K562 (cell line): Measurements from ENCODE around the gene PLXDC2. TPM values are rescaled to one million over a fixed set of nuclear protein-coding genes. Genes with fewer than 3 reads are reported as not detected.

ENCODE experiments used
- ATAC-seq: fragments of 200-7000 bp; cut with Tn5 transposase; 3 replicates; pipeline ENCODE4 v1.9.1; 2020; ENCODE audit warnings: moderate library complexity
- BruUV-seq: library from RNA; stranded (reverse); fragments of 400-500 nt; replicated peaks from 2 replicates; lab custom pipeline; 2021; lab: Mats Ljungman, UMichigan
- CTCF ChIA-PET: fragments of 300-600 bp; formaldehyde crosslinking; extraction: SDS; loops from one replicate; lab custom pipeline; 2021; ENCODE audit warnings: low intra/inter-chr PET ratio; lab: Yijun Ruan, JAX
- POLR2A ChIA-PET: fragments of 300-600, 350-650 bp; sonication (Branson Sonifier 250); formaldehyde crosslinking; extraction: SDS; loops from one replicate; lab custom pipeline; 2021; ENCODE audit warnings: antibody characterized with exemption, inconsistent platforms; lab: Yijun Ruan, JAX
- DNase-seq, 4 experiments: peaks; one replicate each; pipeline versions ENCODE4 v3.0.0 to v3.0.0-alpha.2; 2011 to 2018; ENCODE audit warnings: low spot score in 3 of 4, mixed read lengths in 3 of 4; ENCODE audit errors: extremely low read depth in 1 of 4
- FAIRE-seq: peaks from 2 replicates; lab custom pipeline; 2011; peaks lifted over from hg19 to GRCh38; lab: Jason Lieb, UNC
- H2AFZ ChIP-seq: 2 replicates; pipeline ENCODE4 v1.6.0; 2011; ENCODE audit warnings: low read depth, low read length, control low read depth, inconsistent platforms
- H3K27ac ChIP-seq: fragments of 200-600 bp; 3 replicates; pipeline ENCODE4 v1.8.0; 2011; ENCODE audit warnings: low read depth, mild to moderate bottlenecking, control low read depth, inconsistent platforms, low read length, moderate library complexity, mixed read lengths; ENCODE audit errors: extremely low read depth
- H3K27me3 ChIP-seq, 2 experiments: fragments of 300-600 bp in 1 of 2; 2 replicates in 1 of 2; 3 replicates in 1 of 2; pipeline versions ENCODE4 v1.6.0 to v1.8.0; 2011; ENCODE audit warnings: inconsistent platforms in 2 of 2, low read length in 2 of 2, mild to moderate bottlenecking in 1 of 2, mixed read lengths in 1 of 2, moderate library complexity in 1 of 2; ENCODE audit not compliant: control insufficient read depth in 2 of 2, insufficient read depth in 2 of 2
- H3K36me3 ChIP-seq: fragments of 300-600 bp; 3 replicates; pipeline ENCODE4 v1.8.0; 2011; ENCODE audit warnings: mild to moderate bottlenecking, low read length, inconsistent platforms; ENCODE audit not compliant: control insufficient read depth, insufficient read depth
- H3K4me1 ChIP-seq, 2 experiments: fragments of 200-600 bp in 1 of 2; replicated peaks in 1 of 2; 2 replicates in 1 of 2; 3 replicates in 1 of 2; pipeline versions ENCODE4 v1.5.1 to v1.8.0; 2011; ENCODE audit warnings: inconsistent platforms in 2 of 2, low read length in 2 of 2, mild to moderate bottlenecking in 1 of 2, mixed read lengths in 1 of 2, moderate library complexity in 1 of 2; ENCODE audit not compliant: control insufficient read depth in 2 of 2, insufficient read depth in 2 of 2
- H3K4me2 ChIP-seq: 2 replicates; pipeline ENCODE4 v1.6.1; 2011; ENCODE audit warnings: low read length, control low read depth, inconsistent platforms, mixed read lengths; ENCODE audit not compliant: insufficient read depth
- H3K4me3 ChIP-seq: fragments of 200-600 bp; sonication (generic), shearing (Covaris generic); 2 replicates; pipeline ENCODE4 v1.5.1; 2016; ENCODE audit warnings: control low read depth, inconsistent platforms
- H3K79me2 ChIP-seq: fragments of 200-600 bp; 3 replicates; pipeline ENCODE4 v1.8.0; 2011; ENCODE audit warnings: low read length, inconsistent platforms; ENCODE audit not compliant: control insufficient read depth, insufficient read depth
- H3K9ac ChIP-seq, 2 experiments: 2 replicates each; pipeline versions ENCODE4 v1.6.0 to v1.6.1; 2011; ENCODE audit warnings: low read depth in 2 of 2, low read length in 2 of 2, control low read depth in 1 of 2, inconsistent platforms in 1 of 2, mild to moderate bottlenecking in 1 of 2, mixed read lengths in 1 of 2; ENCODE audit not compliant: insufficient read depth in 1 of 2
- H3K9me1 ChIP-seq: one replicate; pipeline ENCODE4 v1.6.0; 2011; ENCODE audit warnings: inconsistent platforms, mild to moderate bottlenecking, low read length, moderate library complexity; ENCODE audit not compliant: control insufficient read depth, insufficient read depth
- H3K9me3 ChIP-seq: replicated peaks from 2 replicates; pipeline ENCODE4 v1.5.1; 2011; ENCODE audit warnings: low read depth, low read length, inconsistent platforms; ENCODE audit not compliant: control insufficient read depth, insufficient read depth
- H4K20me1 ChIP-seq: replicated peaks from 2 replicates; pipeline ENCODE4 v1.6.1; 2011; ENCODE audit warnings: low read length, inconsistent platforms, mixed read lengths; ENCODE audit not compliant: control insufficient read depth, insufficient read depth
- CBX2 ChIP-seq: fragments of 200-600 bp; sonication (generic); IDR thresholded peaks from one replicate; pipeline ENCODE4 v1.6.1; 2012; ENCODE audit warnings: mild to moderate bottlenecking, low read length, inconsistent platforms; ENCODE audit not compliant: insufficient read depth, poor library complexity, severe bottlenecking
- ILK ChIP-seq: fragments of 450-650 bp; IDR thresholded peaks from 2 replicates; pipeline ENCODE4 v1.6.1; 2016; ENCODE audit warnings: missing genetic modification characterization, low read depth, mild to moderate bottlenecking, missing compliant biosample characterization, moderate library complexity, borderline replicate concordance
- MAFG ChIP-seq: fragments of 450-650 bp; conservative IDR thresholded peaks from 2 replicates; pipeline ENCODE4 v1.6.1; 2016; ENCODE audit warnings: missing genetic modification characterization, missing compliant biosample characterization
- RAD51 ChIP-seq: fragments of 450-650 bp; IDR thresholded peaks from 2 replicates; pipeline ENCODE4 v1.7.1; 2016; ENCODE audit warnings: low read depth, mild to moderate bottlenecking, borderline replicate concordance
- SRSF1 ChIP-seq: fragments of 200-400 bp; formaldehyde crosslinking; IDR thresholded peaks from 2 replicates; pipeline ENCODE4 v1.6.1; 2017; ENCODE audit warnings: mild to moderate bottlenecking, low read depth, low read length, moderate library complexity
- TCFL5 ChIP-seq: fragments of 250-450 bp; sonication (Bioruptor Pico); conservative IDR thresholded peaks from 2 replicates; pipeline ENCODE4 v1.6.1; 2021; ENCODE audit warnings: mild to moderate bottlenecking, moderate library complexity, matching md5 sums
- TEAD1 ChIP-seq, 2 experiments: fragments of 450-650 bp in 1 of 2; sonication (generic) in 1 of 2; formaldehyde crosslinking; IDR thresholded peaks; 2 replicates each; pipeline versions ENCODE4 v1.4.0 to v1.8.0; 2020 to 2022; ENCODE audit warnings: mild to moderate bottlenecking in 2 of 2, missing genetic modification reagents in 1 of 2
- ZFPM2 ChIP-seq: fragments of 250-450 bp; sonication (Bioruptor Pico); IDR thresholded peaks from 2 replicates; pipeline ENCODE4 v1.5.1; 2022; ENCODE audit warnings: mild to moderate bottlenecking
- ZNF212 ChIP-seq: fragments of 450-650 bp; formaldehyde crosslinking; IDR thresholded peaks from 2 replicates; pipeline ENCODE4 v1.4.0; 2020; ENCODE audit warnings: mild to moderate bottlenecking
- ZNF280B ChIP-seq: fragments of 250-450 bp; sonication (Bioruptor Pico); IDR thresholded peaks from 2 replicates; pipeline ENCODE4 v1.5.1; 2021; ENCODE audit warnings: mild to moderate bottlenecking
- ZNF316 ChIP-seq: fragments of 450-650 bp; IDR thresholded peaks from 2 replicates; pipeline ENCODE4 v1.6.1; 2016
- ZNF444 ChIP-seq: fragments of 250-450 bp; sonication (Bioruptor Pico); IDR thresholded peaks from 2 replicates; pipeline ENCODE4 v1.4.0; 2020; ENCODE audit warnings: mild to moderate bottlenecking, moderate library complexity
- ZNF512 ChIP-seq: IDR thresholded peaks from 2 replicates; pipeline ENCODE4 v1.6.1; 2016; ENCODE audit warnings: missing genetic modification characterization, missing compliant biosample characterization
- ZNF551 ChIP-seq: fragments of 250-450 bp; sonication (Bioruptor Pico); IDR thresholded peaks from 2 replicates; pipeline ENCODE4 v1.5.0; 2021; ENCODE audit warnings: mild to moderate bottlenecking, moderate library complexity
- WGBS: fragments of 100-300 bp; shearing (Covaris generic); methylation state at CpG from one replicate; pipeline ENCODE4 v1.1.6; 2016; ENCODE audit warnings: low coverage, mixed read lengths; ENCODE audit not compliant: insufficient coverage; ENCODE audit errors: missing lambda C conversion rate; 5-methylcytosine and 5-hydroxymethylcytosine counted together
- in situ Hi-C: fragments of 300-500 bp; cut with MboI; formaldehyde crosslinking; loops from 4 replicates; pipeline ENCODE4 v1.15.0; 2018; ENCODE audit warnings: inconsistent platforms, mixed read lengths
- intact Hi-C: fragments of 100-400 bp; cut with micrococcal nuclease; formaldehyde crosslinking; loops from 2 replicates; pipeline ENCODE4 v1.14.2; 2022
- polyA plus RNA-seq, 8 experiments: library from polyadenylated mRNA; depleted of rRNA in 4 of 8; stranded (reverse) in 5 of 8; unstranded in 3 of 8; fragments of >200 nt; fragmentation: Nextera tagmentation in 2 of 8; fragmentation: Illumina TruSeq in 1 of 8; extraction: Ambion mirVana in 2 of 8; extraction: Trizol in 1 of 8; gene quantifications; 2 replicates each; pipeline versions ENCODE4 v1.2.1 to v1.2.3, GENCODE V29; 2011 to 2014; ENCODE audit warnings: inconsistent platforms in 1 of 8, missing spikeins in 1 of 8
- total RNA-seq, 7 experiments: library from RNA; depleted of rRNA in 6 of 7; stranded (reverse); fragments of >200 nt in 6 of 7; fragmentation: Illumina TruSeq in 2 of 7; extraction: Trizol in 2 of 7; gene quantifications; 2 replicates each; pipeline versions ENCODE4 v1.2.1 to v1.2.3, GENCODE V29; 2011 to 2021; ENCODE audit warnings: low replicate concordance in 1 of 7
- TF ChIP-seq, protein P1 (sequence below): sonication (generic); formaldehyde crosslinking; IDR thresholded peaks from 2 replicates; pipeline ENCODE4 v1.8.0; 2022; ENCODE audit warnings: mild to moderate bottlenecking, low read depth, missing genetic modification reagents
- TF ChIP-seq, protein P2 (sequence below): fragments of 450-650 bp; IDR thresholded peaks from 2 replicates; pipeline ENCODE4 v1.6.1; 2016; ENCODE audit warnings: low read depth, mild to moderate bottlenecking, moderate library complexity
- TF ChIP-seq, protein P3 (sequence below): fragments of 250-450 bp; sonication (Bioruptor Pico); IDR thresholded peaks from 2 replicates; pipeline ENCODE4 v1.8.0; 2021; ENCODE audit warnings: mild to moderate bottlenecking, moderate library complexity

The PLXDC2 gene
- total and polyA plus RNA-seq, 9 of the 15 experiments (the other 6 are each of a cell fraction or from before 2014, with no cell fraction given), result 0.01 to 0.33 (median 0.10) TPM; not detected in 3

DNA sequence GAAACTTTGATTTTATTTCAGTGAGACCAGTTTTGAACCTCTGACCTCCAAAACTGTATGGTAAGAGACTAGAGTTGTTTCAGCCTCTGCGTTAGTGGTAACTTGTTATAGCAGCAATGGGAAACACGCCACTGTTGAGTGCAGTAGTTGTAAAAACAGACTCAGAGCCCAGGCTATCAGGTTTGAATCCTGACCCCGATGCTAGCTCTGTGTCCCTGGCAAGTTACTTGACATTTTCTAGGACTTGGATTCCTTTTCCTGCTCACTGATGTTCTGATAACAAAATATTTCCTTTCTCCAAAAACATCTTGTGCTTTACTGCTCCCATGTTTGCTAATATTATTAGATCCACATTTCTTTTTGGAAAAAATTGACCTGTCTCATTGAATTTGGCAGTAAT is 131.0 kb downstream of the PLXDC2 start:
- no peaks in the 10 kb centered on the region for H3K9me3 ChIP-seq
- no peak for DNase-seq
- ChIA-PET POLR2A (no interaction called here), CTCF (no interaction called here)
- H2AFZ ChIP-seq, result no peak overlapping the region
- in situ Hi-C loops, result no loop called here
- WGBS, result 0% methylated on average over 3 of the region's 3 CpGs
- ATAC-seq, result no peak
- no peak overlapping the region for H3K4me3 ChIP-seq
- no peak overlapping the region for H3K4me2 ChIP-seq
- no peak overlapping the region for H3K27ac ChIP-seq
- no peaks in the 10 kb centered on the region for H3K79me2 ChIP-seq
- no peak for FAIRE-seq
- no peak overlapping the region for H3K9ac ChIP-seq
- H3K27me3 ChIP-seq, result no peaks in the 10 kb centered on the region
- H3K9me1 ChIP-seq, result no peaks in the 10 kb centered on the region
- intact Hi-C loops, result no loop called here
- no peaks in the 10 kb centered on the region for H4K20me1 ChIP-seq
- BruUV-seq, result no TSS peak
- H3K36me3 ChIP-seq, result no peaks in the 10 kb centered on the region
- no peaks in the 10 kb centered on the region for H3K4me1 ChIP-seq
- TF ChIP-seq CBX2, result no peak
- no peak for TF ChIP-seq ZNF551 (CRISPR knock-in tag)
- no peak for TF ChIP-seq TCFL5 (CRISPR knock-in tag)
- TF ChIP-seq ZNF444 (CRISPR knock-in tag), result no peak
- TF ChIP-seq ZNF316, result no peak
- no peak for TF ChIP-seq TEAD1 (CRISPR knock-in tag; IDR thresholded peaks at IDR 0.05)
- TF ChIP-seq ZNF512 (tag), result no peak
- no peak for TF ChIP-seq SRSF1
- TF ChIP-seq ZNF280B (CRISPR knock-in tag), result no peak
- TF ChIP-seq ZNF212 (CRISPR knock-in tag), result no peak
- TF ChIP-seq, protein P1, sequence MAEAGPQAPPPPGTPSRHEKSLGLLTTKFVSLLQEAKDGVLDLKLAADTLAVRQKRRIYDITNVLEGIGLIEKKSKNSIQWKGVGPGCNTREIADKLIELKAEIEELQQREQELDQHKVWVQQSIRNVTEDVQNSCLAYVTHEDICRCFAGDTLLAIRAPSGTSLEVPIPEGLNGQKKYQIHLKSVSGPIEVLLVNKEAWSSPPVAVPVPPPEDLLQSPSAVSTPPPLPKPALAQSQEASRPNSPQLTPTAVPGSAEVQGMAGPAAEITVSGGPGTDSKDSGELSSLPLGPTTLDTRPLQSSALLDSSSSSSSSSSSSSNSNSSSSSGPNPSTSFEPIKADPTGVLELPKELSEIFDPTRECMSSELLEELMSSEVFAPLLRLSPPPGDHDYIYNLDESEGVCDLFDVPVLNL, result no peak
- no peak for TF ChIP-seq ILK (tag)
- TF ChIP-seq, protein P2, sequence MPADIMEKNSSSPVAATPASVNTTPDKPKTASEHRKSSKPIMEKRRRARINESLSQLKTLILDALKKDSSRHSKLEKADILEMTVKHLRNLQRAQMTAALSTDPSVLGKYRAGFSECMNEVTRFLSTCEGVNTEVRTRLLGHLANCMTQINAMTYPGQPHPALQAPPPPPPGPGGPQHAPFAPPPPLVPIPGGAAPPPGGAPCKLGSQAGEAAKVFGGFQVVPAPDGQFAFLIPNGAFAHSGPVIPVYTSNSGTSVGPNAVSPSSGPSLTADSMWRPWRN, result no peak
- no peak for TF ChIP-seq RAD51
- no peak for TF ChIP-seq MAFG (tag)
- TF ChIP-seq ZFPM2 (CRISPR knock-in tag), result no peak
- TF ChIP-seq, protein P3, sequence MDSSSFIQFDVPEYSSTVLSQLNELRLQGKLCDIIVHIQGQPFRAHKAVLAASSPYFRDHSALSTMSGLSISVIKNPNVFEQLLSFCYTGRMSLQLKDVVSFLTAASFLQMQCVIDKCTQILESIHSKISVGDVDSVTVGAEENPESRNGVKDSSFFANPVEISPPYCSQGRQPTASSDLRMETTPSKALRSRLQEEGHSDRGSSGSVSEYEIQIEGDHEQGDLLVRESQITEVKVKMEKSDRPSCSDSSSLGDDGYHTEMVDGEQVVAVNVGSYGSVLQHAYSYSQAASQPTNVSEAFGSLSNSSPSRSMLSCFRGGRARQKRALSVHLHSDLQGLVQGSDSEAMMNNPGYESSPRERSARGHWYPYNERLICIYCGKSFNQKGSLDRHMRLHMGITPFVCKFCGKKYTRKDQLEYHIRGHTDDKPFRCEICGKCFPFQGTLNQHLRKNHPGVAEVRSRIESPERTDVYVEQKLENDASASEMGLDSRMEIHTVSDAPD (CRISPR knock-in tag), result no peak
